Measurements from ENCODE around the gene GAGE10. TPM values are rescaled to one million over a fixed set of nuclear protein-coding genes. Genes with fewer than 3 reads are reported as not detected.
"Not testable (repeated sequence)": the region's sequence is repeated elsewhere in the genome, so short reads cannot be mapped to it uniquely, and the experiment has no call there.

The GAGE10 gene
- total RNA-seq, 2 experiments from 2014 or later: not detected

- CTCF ChIA-PET: interaction anchor here (0.9 to 1.2 kb wide), 2 partner anchors 9 to 80 kb away, joined by 5 read pairs; no protein-coding TSS in a partner anchor
- POLR2A ChIA-PET: interaction anchor here (0.6 to 1.1 kb wide), 3 partner anchors 8 to 1692 kb away, joined by 3 to 12 read pairs (median 6); partner anchors contain the start of gene FOXP3
Observed at GRCh38 chrX:49272421-49272820, 31.0 kb upstream of the GAGE10 start.

GRCh38 chrX:49273181-49273727 lies 30.2 kb upstream of the GAGE10 start:
- CTCF ChIA-PET: interaction anchor here (0.9 to 1.2 kb wide), 2 partner anchors 10 to 80 kb away, joined by 5 read pairs; no protein-coding TSS in a partner anchor

GRCh38 chrX:49276207-49276606 lies 27.2 kb upstream of the GAGE10 start:
- ChIA-PET CTCF (no interaction called here), POLR2A (no interaction called here)

More at GRCh38 chrX:49273181-49273727, 30.2 kb upstream of the GAGE10 start:
- POLR2A ChIA-PET: interaction anchor here (0.6 to 1.1 kb wide), 2 partner anchors 9 to 1692 kb away, joined by 3 to 12 read pairs; partner anchors contain the start of gene FOXP3

GRCh38 chrX:49276671-49277534 lies 26.5 kb upstream of the GAGE10 start:
- CTCF ChIA-PET: no interaction called here
- POLR2A ChIA-PET: no interaction called here

GRCh38 chrX:49277535-49277830 lies 26.0 kb upstream of the GAGE10 start:
- POLR2A ChIA-PET: no interaction called here
- CTCF ChIA-PET: no interaction called here

- ChIA-PET POLR2A (interaction anchor here (0.7 kb wide), 1 partner anchor 9 kb away, joined by 3 read pairs; no protein-coding TSS in a partner anchor), CTCF (no interaction called here)
Observed at GRCh38 chrX:49278081-49278480, 25.4 kb upstream of the GAGE10 start.

GRCh38 chrX:49282647-49283011 lies 20.8 kb upstream of the GAGE10 start:
- POLR2A ChIA-PET: no interaction called here
- CTCF ChIA-PET: interaction anchor here (0.6 kb wide), 1 partner anchor 132 kb away, joined by 4 read pairs; no protein-coding TSS in a partner anchor

- POLR2A ChIA-PET: no interaction called here
- CTCF ChIA-PET: no interaction called here
Observed at GRCh38 chrX:49284212-49284611, 19.2 kb upstream of the GAGE10 start.

GRCh38 chrX:49286136-49286535 lies 17.3 kb upstream of the GAGE10 start:
- CTCF ChIA-PET: no interaction called here
- POLR2A ChIA-PET: no interaction called here

GRCh38 chrX:49286581-49286980 lies 16.9 kb upstream of the GAGE10 start:
- ChIA-PET POLR2A (no interaction called here), CTCF (no interaction called here)

GRCh38 chrX:49287665-49288064 lies 15.8 kb upstream of the GAGE10 start:
- CTCF ChIA-PET: no interaction called here
- POLR2A ChIA-PET: no interaction called here

- CTCF ChIA-PET: no interaction called here
Observed at GRCh38 chrX:49290215-49290614, 13.2 kb upstream of the GAGE10 start.

GRCh38 chrX:49291615-49292337 lies 11.7 kb upstream of the GAGE10 start:
- POLR2A ChIA-PET: interaction anchor here (0.7 to 1.0 kb wide), 2 partner anchors 17 to 23 kb away, joined by 3 read pairs; no protein-coding TSS in a partner anchor

More at GRCh38 chrX:49290215-49290614, 13.2 kb upstream of the GAGE10 start:
- POLR2A ChIA-PET: no interaction called here

GRCh38 chrX:49292400-49293362 lies 10.8 kb upstream of the GAGE10 start:
- ChIA-PET CTCF (no interaction called here), POLR2A (interaction anchor here (1.0 kb wide), 1 partner anchor 24 kb away, joined by 3 read pairs; no protein-coding TSS in a partner anchor)

More at GRCh38 chrX:49291615-49292337, 11.7 kb upstream of the GAGE10 start:
- CTCF ChIA-PET: interaction anchor here (0.5 to 0.6 kb wide), 2 partner anchors 89 to 104 kb away, joined by 3 read pairs; no protein-coding TSS in a partner anchor

- POLR2A ChIA-PET, CTCF ChIA-PET: not testable (repeated sequence)
Observed at GRCh38 chrX:49299293-49299692, 4.2 kb upstream of the GAGE10 start.

- ChIA-PET CTCF (no interaction called here), POLR2A (no interaction called here)
Observed at GRCh38 chrX:49300703-49301102, 2.7 kb upstream of the GAGE10 start.

- POLR2A ChIA-PET, CTCF ChIA-PET: not testable (repeated sequence)
Observed at GRCh38 chrX:49307775-49308174, 4.3 kb downstream of the GAGE10 start.

- CTCF ChIA-PET: no interaction called here
- POLR2A ChIA-PET: interaction anchor here (0.6 kb wide), 1 partner anchor 17 kb away, joined by 3 read pairs; no protein-coding TSS in a partner anchor
Observed at GRCh38 chrX:49308604-49309269, 5.3 kb downstream of the GAGE10 start.

Measured in activated CD8-positive, alpha-beta memory T cell treated with anti-CD3 and anti-CD28 coated beads for 36 hours (primary cell).